GM18909 (cell line): ENCODE measurements around the gene MRPL44.
"Not testable (repeated sequence)": the region's sequence is repeated elsewhere in the genome, so short reads cannot be mapped to it uniquely, and the experiment has no call there.

Source experiments
- ATAC-seq: cut with Tn5 transposase; IDR thresholded peaks from one replicate; pipeline ENCODE4 v1.9.1; 2021; ENCODE audit warnings: mild to moderate bottlenecking; ENCODE audit not compliant: unreplicated experiment, poor library complexity

The MRPL44 gene

DNA sequence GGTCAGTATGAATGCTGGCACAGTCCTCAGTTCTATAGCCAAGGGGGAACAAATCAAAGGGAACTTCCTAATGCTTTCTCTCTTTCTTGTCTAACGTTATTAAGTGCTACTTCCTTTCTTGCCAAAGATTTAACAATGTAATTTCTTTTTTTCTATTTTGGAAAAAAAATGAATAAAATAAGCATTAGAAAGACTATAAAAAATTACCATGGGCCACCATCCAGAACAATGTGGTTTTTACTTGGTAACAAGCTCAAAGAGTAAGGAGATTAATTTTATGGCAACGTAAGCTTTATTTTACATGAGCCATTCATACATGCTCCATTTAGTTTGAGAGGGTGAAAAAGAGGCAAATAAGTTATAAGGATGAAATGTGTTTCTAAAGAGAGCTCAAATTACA lies 41.7 kb downstream of the MRPL44 start:
- no peak for ATAC-seq

DNA sequence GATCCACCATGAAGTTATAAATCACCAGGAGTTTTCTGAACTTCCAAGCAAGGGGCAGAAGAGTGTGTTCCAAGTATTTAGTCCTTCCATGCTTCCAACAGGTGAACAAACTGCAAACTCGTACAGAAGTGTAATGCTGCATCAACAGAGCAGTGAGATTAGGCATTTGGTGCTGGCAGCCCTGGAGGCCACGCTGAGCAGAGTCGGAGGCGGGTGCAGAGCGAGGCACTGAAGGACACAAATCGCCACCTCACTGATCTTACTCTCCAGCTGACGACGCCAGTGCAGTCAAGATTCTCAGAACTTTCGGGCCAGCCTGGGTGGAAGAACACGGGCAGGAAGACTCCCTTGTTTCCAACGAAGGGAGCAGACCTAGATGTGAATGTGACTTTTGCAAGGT lies 42.6 kb downstream of the MRPL44 start:
- ATAC-seq = no peak

DNA sequence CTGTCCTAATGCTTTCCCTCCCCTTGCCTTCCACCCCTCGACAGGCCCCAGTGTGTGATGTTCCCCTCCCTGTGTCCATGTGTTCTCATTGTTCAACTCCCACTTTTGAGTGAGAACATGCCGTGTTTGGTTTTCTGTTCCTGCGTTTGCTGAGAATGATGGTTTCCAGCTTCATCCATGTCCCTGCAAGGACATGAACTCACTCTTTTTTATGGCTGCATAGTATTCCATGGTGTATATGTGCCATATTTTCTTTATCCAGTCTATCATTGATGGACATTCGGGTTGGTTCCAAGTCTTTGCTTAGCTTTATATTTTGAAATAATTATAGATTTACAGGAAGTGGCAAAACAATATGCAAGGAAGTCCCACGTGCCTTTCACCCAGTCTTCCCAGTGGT lies 43.4 kb downstream of the MRPL44 start:
- not testable (repeated sequence) for ATAC-seq

DNA sequence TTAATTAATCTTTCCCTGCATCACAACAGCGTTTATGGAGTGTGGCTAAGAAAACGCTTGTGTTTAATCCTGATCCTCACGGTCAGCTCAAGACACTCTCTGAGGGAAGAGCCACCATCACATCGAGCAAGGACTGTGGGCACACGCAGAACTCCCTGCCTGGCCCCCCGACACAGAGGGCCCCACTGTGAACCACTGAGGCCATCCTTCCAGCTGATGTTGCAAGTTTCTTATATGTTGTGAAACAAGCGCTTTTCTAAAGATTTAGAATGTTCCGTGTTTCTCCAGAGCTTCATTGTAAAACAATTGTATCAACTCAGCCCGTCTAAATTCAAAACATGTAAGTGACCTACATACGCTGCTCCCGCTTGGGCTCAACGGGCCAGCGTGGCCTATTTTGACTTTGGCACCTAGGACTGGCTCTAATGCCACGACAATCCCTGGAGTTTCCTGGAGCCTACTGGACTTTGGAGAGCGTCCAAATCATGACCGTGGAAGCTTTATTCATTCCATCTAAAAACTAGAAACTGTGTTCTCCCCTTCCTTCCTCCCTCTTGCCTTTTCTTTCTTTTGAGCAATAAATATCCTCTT lies 46.9 kb downstream of the MRPL44 start:
- ATAC-seq = no peak

DNA sequence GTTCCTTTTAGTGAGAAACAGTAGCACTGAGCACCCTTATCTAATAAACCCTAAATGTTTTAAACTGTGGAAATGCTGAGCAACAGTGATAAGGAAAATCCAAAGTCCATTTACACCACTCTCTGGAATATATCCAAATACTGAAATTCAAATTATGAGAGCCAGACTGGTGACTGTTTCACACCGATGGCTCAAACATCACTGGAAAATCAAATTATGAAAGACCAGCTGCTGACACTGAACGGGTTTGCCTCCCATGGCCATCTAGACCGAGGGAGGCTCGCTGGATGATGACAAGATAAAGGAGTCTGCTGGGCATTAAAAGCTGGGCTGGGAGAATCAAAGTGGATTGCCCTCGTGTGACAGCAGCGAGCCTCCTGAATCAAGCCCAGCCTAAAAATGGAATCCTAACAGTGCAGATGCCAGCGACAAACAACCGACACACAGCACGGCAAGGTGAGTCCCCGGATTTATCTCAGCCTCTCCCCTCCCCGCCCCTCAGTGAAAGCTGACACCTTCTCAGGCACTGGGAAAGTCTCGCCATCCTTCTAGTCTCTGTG lies 51.5 kb downstream of the MRPL44 start:
- no peak for ATAC-seq

DNA sequence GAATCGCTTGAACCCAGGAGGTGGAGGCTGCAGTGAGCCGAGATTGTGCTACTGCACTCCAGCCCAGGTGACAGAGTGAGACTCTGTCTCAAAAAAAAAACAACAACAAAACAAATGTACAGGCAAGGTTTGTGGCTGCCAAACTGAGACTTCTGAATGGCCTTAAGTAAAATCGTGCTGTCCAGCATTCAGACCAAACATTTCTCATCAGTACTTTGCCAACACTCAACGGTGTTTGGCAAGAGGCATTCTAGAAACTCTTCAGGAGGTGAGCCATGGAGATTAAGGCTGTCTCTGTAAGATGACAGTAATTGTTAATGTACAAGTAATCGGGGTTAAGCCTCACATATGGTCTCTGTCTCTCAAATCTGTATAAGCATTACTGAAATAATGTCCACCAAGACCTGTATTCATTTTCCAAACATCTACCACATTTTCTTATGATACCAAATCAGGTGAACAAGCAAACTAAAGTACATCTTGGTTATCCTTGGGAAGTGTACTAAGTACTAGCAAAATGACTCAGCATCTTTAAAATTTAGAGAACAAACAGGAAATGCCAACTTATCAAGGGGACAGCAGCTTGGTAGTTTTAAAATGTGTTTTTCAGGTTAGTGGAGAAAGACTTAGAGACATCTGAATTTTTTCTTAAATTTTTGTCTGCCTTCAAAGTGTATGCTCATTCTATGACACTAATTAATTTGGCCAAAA lies 52.5 kb downstream of the MRPL44 start:
- no peak for ATAC-seq

DNA sequence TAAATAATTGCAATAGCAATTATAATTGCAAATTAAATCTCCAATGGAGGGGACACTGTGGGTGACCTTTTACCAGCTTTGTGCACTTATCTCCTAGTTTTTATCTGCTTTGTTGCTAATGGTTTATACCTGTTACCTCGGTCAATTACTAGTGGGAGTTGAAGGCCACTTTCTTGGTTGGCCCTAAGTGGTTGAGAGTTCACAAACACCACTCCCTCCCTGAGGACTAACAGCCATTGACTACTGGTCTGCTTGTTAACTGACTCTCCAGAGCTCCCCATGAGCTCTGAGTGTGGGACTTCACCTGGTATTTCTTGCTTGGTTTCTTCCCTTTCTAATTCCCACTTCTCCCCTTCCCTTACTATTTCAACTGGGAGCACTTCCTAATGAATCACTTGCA lies 54.6 kb downstream of the MRPL44 start:
- ATAC-seq = no peak

DNA sequence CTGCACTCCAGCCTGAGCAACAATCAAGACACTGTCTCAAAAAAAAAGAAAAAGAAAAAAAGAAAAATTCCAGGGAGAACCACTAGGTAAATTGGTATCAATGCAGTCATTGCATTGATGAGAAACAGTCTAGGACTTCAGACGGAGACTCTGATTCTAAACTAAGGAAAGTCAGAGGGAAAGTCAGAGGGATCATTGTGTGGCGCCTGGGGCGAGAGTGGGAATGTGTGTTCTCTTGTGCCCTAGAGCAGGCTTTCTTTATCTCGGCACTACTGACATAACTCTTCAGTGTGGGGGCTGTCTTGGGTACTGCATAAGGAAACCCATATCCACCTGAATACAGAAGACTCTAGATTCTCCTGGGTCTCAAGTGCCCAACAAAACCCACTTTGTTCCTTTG lies 57.1 kb downstream of the MRPL44 start:
- ATAC-seq = no peak

DNA sequence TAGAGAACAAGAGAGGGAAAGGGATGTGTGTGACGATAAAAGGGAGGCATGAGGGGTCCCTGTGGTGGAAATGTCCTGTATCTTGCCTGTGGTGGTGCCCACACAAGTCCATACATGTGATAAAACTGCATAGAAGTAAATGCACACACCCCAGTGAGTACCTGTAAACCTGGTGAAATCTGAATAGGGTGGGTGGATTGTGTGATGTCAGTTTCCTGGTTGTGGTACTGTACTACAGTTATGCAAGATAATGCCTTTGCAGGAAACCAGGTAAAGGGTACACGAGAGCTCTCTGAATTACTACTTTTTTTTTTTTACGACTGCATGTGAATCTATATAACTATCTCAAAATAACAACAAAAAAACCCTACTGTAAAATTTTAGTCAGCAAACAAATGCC lies 59.7 kb downstream of the MRPL44 start:
- ATAC-seq = no peak
